Neutrophil (primary cell): ENCODE measurements around the gene CD70.
"Not testable (repeated sequence)": the region's sequence is repeated elsewhere in the genome, so short reads cannot be mapped to it uniquely, and the experiment has no call there.

Experiments
- H3K27ac ChIP-seq: fragments of 200-600 bp; sonication (generic); 2 replicates; pipeline ENCODE4 v1.5.1; 2016; ENCODE audit warnings: mild to moderate bottlenecking, moderate library complexity
- H3K27me3 ChIP-seq: fragments of 200-600 bp; sonication (generic); 2 replicates; pipeline ENCODE4 v1.6.0; 2016; ENCODE audit warnings: mild to moderate bottlenecking
- H3K36me3 ChIP-seq: fragments of 200-600 bp; sonication (generic); 2 replicates; pipeline ENCODE4 v1.5.1; 2017
- H3K4me1 ChIP-seq, 2 experiments: fragments of 200-600 bp in 1 of 2; sonication (generic) in 1 of 2; 1 replicate in 1 of 2; 2 replicates in 1 of 2; pipeline versions ENCODE4 v1.5.1 to v1.6.1; 2013 to 2016; ENCODE audit warnings: low read depth in 1 of 2, low read length in 1 of 2, mild to moderate bottlenecking in 1 of 2, moderate library complexity in 1 of 2; ENCODE audit not compliant: control insufficient read depth in 1 of 2, insufficient read depth in 1 of 2
- H3K4me3 ChIP-seq, 2 experiments: fragments of 200-600 bp in 1 of 2; sonication (generic) in 1 of 2; 1 replicate in 1 of 2; 2 replicates in 1 of 2; pipeline ENCODE4 v1.5.1; 2013 to 2016; ENCODE audit warnings: low read depth in 1 of 2, low read length in 1 of 2, mild to moderate bottlenecking in 1 of 2, moderate library complexity in 1 of 2
- H3K9me3 ChIP-seq: fragments of 200-600 bp; sonication (generic); 2 replicates; pipeline ENCODE4 v1.5.1; 2016
- TF ChIP-seq, protein P1 (sequence below): fragments of 200-600 bp; sonication (generic); IDR thresholded peaks from 2 replicates; pipeline ENCODE4 v1.5.1; 2016; ENCODE audit warnings: antibody characterized with exemption

CD70 gene

DNA sequence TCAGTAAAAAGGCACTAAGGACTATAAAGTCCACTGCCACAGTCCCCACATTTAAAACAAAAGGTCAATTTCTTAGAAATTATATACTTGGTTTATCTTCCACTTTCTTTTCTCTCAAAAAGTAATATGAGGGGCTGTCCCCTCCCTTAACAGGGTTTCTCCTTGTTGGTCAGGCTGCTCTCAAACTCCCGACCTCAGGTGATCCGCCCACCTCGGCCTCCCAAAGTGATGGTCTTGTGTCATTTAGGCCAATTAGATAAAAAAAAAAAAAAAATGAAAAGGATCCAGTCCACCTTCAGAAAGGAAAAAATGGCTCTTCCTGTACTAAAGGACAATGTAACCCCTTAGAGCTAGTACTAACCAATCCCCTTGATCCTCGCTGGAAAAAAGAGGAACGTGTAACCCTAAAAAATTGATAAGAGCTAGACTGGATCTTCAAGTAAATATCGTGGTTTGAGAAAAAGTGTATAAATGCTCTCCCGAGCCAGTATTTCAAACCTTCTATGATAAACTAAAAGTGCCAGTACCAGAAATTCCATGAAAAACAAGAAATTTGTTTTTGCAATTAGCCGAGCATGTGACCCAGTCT lies 9.0 kb upstream of the CD70 start:
- TF ChIP-seq, protein P1, sequence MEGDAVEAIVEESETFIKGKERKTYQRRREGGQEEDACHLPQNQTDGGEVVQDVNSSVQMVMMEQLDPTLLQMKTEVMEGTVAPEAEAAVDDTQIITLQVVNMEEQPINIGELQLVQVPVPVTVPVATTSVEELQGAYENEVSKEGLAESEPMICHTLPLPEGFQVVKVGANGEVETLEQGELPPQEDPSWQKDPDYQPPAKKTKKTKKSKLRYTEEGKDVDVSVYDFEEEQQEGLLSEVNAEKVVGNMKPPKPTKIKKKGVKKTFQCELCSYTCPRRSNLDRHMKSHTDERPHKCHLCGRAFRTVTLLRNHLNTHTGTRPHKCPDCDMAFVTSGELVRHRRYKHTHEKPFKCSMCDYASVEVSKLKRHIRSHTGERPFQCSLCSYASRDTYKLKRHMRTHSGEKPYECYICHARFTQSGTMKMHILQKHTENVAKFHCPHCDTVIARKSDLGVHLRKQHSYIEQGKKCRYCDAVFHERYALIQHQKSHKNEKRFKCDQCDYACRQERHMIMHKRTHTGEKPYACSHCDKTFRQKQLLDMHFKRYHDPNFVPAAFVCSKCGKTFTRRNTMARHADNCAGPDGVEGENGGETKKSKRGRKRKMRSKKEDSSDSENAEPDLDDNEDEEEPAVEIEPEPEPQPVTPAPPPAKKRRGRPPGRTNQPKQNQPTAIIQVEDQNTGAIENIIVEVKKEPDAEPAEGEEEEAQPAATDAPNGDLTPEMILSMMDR, result no peak
- Histone ChIP-seq H3K4me3 (no peak overlapping the region), H3K27ac (no peak overlapping the region), H3K27me3 (peaks cover 36% of the 10 kb centered on the region), H3K36me3 (no peaks in the 10 kb centered on the region), H3K4me1 (no peaks in the 10 kb centered on the region), H3K9me3 (no peaks in the 10 kb centered on the region)

GRCh38 chr19:6598254-6598892 lies 7.4 kb upstream of the CD70 start:
- H3K4me3 ChIP-seq, H3K9me3 ChIP-seq, H3K27ac ChIP-seq, H3K4me1 ChIP-seq, H3K36me3 ChIP-seq: not testable (repeated sequence)
- H3K27me3 ChIP-seq, result peaks cover 52% of the 10 kb centered on the region

- peaks cover 59% of the 10 kb centered on the region for H3K27me3 ChIP-seq
- not testable (repeated sequence) for H3K4me3 ChIP-seq, H3K9me3 ChIP-seq, H3K36me3 ChIP-seq, H3K4me1 ChIP-seq, H3K27ac ChIP-seq
Observed at GRCh38 chr19:6597471-6598253, 6.7 kb upstream of the CD70 start.

- no peak overlapping the region for H3K27ac ChIP-seq
- no peaks in the 10 kb centered on the region for H3K4me1 ChIP-seq
- H3K4me3 ChIP-seq, result no peak overlapping the region
- TF ChIP-seq, protein P1, result no peak
- H3K27me3 ChIP-seq, result peaks cover 70% of the 10 kb centered on the region
- no peaks in the 10 kb centered on the region for H3K36me3 ChIP-seq
- H3K9me3 ChIP-seq, result no peaks in the 10 kb centered on the region
Observed at GRCh38 chr19:6596621-6597020, 5.7 kb upstream of the CD70 start.

DNA sequence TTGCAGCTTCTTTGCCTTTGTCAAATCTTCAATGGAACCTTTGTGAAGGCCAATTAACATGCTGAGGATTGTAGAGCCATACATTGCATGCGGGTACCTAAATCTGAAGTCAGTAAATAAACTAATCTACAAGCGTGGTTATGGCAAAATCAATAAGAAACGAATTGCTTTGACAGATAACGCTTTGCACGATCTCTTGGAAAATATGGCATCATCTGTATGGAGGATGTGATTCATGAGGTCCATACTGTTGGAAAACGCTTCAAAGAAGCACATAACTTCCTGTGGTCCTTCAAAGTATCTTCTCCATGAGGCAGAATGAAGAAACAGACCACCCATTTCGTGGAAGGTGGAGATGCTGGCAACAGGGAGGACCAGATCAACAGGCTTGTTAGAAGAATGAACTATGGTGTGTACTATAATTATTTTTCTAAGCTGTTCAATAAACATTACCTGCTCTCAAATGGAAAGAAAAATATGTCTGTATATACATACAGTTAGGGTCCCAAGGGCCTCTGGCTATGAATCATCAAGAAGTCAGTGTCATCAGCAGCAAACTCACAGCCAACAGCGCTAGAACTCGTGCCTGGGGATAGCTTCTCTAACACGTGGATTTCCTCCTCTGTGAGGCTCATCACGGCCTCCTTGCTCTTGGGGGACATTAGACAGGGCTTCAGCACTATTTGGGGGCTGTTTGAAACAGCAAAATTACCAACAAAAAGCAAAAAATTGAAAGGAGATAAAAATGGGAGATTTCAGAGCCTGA lies 2.9 kb upstream of the CD70 start:
- TF ChIP-seq, protein P1, result no peak
- H3K4me1 ChIP-seq, result no peaks in the 10 kb centered on the region
- no peak overlapping the region for H3K27ac ChIP-seq
- no peaks in the 10 kb centered on the region for H3K9me3 ChIP-seq
- no peak overlapping the region for H3K4me3 ChIP-seq
- H3K27me3 ChIP-seq, result peaks cover 91% of the 10 kb centered on the region
- no peaks in the 10 kb centered on the region for H3K36me3 ChIP-seq

DNA sequence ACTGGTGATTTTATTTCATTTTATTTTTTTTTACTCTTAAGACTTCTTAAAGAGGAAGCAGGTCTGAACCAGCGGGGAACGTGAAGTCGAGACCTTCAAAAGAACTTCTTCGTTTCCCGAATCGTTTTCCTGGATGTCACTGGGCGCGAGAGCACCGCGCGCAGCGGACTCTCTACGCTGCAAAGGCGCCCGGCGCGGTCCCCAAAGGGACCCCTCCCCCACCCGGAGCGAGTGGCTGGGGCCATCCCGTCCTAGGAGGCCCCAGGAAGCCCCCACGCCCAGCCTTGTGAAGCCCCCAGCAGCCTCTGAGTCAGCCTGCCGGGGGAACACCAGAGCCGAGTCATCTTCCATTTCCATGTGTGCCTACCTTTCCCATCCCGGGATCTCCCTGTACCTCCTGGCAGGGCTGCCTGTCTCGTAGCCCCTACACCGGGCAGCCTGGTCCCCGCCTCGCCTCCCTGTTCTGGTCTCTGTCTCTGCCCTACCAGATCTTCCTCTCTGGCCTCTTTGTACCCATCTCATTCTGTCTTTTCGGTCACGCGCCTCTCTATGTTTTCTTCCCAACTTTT lies 608 bp downstream of the CD70 start:
- Histone ChIP-seq H3K27ac (no peak overlapping the region), H3K27me3 (peaks cover 99% of the 10 kb centered on the region), H3K36me3 (no peaks in the 10 kb centered on the region), H3K4me1 (no peaks in the 10 kb centered on the region), H3K9me3 (no peaks in the 10 kb centered on the region), H3K4me3 (no peak overlapping the region)
- TF ChIP-seq, protein P1, result no peak
